NAMALWA (cell line): Measurements from ENCODE around the gene PIAS1.

Experiments
- DNase-seq: peaks from one replicate; pipeline ENCODE4 v3.0.0-alpha.2; 2015; ENCODE audit warnings: low spot score

PIAS1 gene

DNA sequence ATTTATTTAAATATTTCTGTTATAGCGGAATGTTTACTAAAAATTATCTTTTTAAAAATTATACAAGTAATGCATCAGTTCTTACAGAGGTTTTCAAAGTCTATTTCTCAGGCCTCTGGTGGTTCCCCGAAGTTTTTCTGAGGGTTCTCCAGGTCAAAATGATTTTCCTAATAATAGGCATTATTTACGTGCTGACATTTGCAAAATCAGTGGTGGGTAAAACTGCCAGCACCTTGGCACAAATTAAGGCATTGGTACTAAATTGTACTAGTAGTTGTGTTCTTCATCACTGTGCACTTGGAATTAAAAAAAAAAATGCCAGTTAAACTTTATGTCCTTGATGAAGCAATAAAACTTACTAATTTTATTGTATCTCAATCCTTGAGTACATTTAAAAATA, 9.5 kb downstream of the PIAS1 start:
- no peak for DNase-seq

DNA sequence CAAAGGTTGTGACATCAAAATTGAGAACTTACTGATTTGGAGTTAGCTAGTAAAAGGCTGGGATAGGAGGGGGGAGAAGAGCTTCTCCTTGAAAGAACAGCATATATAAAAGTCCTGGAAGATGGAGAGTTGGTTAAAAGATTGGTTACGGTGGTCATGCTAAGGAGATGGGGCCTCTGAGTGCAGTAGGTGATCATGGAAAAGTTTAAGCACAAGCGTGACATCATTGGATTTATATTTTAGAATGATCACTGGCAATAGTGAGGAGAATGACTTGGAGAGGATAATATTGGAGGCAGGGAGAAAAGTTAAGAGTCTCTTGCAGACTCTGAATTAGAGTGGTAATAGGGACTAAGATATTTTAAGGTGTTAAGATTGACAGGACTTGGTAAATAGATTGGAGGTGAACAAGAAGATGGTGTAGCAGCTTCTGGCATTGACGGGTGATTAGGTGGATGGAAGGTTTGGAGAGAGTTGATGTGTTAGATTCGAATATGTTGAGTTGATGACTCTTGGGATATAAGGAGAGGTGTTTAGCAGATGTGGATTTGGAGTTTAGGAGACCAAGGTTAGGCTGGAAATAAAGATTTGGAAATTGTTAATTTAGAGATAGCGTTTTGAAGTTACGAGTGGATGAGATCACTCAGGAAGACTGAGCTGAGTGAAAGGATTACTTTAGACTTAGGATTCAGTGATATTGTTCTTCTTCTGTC, 19.6 kb downstream of the PIAS1 start:
- DNase-seq = no peak

DNA sequence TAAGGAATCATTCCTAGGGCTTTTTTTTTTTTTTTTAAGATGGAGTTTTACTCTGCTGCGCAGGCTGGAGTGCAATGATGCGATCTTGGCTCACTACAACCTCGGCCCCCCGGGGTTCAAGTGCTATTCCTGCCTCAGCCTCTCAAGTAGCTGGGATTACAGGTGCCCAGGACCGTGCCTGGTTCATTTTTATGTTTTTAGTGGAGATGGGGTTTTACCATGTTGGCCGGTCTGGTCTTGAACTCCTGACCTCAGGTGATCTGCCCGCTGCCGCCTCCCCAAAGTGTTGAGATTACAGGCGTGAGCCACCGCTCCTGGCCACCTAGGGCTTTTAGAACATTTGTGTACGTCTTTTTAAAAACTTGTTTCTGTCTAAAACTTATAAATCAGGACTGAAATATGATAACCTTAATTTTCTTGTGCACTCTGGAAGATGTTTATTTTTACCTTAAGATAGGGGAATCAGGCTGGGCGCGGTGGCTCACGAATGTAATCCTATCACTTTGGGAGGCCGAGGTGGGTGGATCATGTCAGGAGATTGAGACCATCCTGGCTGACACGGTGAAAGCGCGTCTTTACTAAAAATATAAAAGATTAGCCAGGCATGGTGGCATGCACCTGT, 21.8 kb downstream of the PIAS1 start:
- no peak for DNase-seq

DNA sequence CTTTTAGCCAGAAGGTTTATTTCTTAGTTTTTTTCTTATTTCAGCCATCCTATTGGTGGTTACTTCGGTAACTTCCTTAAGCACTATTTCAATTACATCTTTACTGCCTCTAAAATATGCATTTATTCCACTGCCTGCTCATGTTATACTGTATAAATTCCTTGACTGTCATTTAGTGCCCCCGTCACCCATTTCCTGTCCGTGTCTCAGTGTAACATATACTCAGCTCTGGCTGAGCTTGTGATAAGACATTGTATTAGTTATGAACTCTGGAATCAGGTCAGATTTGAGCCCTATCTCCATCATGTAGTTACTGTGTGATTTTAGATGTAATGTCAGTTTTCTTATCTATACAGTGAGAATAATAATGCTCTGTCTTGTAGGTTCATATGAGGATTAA, 24.2 kb downstream of the PIAS1 start:
- DNase-seq = no peak

DNA sequence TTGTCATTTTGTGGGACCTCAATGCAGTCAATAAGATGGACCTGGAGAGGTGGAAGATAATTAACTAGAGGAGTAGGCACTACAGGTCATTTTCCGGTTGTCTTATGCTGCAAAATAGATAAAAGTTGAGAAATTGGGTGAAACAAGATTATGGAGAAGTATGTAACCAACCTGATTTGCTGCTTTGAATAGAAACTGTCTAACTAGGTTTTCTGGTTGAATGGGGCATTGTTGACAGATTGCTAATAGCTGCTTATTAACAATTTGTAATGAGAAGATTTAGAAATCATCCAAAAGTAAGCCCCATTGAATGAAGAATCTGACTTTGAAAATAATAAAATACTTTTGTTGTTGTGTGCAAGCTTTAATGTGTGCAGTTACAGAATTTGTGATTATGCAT, 26.2 kb downstream of the PIAS1 start:
- no peak for DNase-seq

DNA sequence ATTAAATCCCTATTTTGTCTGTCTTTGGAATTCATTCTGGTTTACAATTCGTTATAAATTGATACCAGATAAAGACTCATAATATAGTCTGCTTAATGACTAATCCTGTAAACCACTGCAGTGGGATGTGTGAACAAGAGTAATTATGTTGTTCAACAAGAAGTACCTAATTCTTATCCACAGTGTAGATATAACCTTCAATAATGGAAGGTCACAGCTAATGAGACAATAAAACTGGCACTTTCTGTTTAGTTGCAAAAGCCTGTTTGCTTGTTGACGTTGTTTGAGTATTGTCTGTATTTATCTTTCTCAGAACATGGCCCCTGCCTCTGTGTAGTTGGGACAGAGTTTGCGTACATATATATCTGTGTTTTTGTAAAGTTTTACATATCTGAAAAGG, 26.7 kb downstream of the PIAS1 start:
- DNase-seq = no peak

DNA sequence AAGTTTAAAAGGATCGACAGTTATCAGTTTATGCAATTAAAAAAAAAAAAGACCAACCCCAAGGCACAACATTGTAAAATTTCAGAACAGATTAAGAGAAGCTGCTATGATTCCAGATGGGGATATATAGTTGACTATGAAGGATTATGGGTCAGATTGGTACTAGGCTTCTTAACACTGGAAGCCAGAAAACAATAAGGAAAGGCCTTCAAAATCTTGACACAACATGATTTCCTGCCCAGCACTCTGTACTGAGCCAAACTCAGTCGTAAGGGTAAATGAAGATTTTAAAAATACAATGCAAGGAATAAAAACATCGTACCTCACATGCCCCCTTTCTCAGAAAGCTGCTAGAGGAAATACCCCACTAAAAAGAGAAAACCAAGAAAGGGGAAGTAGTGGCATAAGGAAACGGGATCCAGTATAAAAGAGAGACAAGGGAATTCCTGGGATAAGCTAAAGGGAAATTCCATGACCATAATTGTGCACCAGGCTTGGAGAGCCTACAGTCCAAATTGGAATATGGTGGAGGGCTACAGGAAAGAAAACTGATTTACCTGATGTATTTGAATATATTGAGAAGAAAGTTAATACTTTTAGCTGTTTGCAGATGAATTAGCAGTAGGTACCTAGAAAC, 27.9 kb downstream of the PIAS1 start:
- no peak for DNase-seq

DNA sequence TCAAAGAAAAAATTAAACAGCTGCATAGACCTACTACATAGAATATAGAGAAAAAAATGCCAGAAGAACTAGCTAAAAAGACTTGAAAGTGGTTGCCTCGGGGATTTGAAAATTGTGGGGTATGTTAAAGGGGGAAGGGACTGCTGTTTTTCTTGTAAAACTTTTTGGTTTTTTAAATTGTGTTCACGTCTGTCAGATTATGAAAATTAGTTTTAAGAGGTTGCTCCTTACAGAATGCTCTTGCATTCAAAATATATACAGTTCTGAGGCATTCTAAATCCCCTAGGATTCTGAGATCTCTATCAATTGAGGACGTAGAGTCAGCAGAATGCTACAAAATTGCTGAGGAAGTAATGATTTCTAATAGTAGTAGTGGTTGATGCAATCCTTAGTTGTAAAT, 28.6 kb downstream of the PIAS1 start:
- DNase-seq = no peak

DNA sequence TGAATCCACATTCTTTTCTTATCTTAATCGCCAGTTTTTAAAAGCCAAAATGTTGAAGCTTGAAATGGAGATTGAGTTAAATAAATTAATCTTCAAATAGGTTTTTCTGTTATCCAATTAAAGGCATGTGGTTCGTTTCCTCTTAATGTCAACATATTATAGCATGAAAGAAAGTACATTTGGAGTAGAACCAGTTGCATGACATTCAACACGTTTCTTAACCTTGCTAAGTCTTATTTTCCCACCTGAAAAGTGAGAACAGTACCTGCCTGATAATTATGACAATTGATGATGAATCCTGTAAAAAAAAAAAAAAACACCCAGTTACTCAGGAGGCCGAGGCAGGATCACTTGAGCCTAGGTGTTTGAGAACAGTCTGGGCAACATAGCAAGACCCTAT, 29.3 kb downstream of the PIAS1 start:
- DNase-seq = no peak

DNA sequence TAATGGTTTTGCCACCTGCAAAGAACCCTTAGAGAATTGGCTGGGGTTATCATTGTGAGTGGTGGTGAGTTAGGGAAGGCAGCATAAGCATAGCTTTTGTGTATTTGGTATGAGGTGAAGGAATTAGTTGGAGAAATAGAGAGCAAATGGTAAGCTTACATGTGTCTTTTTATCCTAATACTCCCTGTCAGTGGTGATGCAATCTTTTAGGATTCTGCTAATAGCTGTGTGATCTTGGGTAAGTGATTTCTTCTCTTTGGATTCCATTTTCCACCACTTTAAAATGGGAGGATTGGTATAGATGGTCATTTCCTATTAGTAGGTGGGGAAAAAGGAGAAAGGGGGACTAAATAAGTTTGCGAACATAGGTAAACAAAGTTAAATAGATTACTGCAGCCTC, 30.9 kb downstream of the PIAS1 start:
- DNase-seq = no peak

DNA sequence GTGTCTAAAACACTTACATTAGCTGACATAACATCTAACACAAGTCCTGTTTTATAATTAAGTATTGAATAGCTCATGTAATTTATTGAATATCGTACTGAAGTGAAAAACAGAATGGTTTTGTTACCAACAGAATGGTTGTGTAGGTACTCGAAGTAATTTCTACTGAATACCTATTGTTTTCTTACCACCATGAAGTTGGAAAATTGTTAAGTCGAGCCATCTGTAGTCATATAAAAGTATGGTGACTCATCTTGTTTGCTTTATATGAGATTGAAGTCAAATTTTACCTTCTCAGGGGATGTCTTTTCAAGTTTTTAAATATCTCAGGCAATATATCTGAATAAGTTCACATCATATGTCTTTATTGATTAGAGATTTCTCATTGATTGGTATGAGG, 37.6 kb downstream of the PIAS1 start:
- no peak for DNase-seq

DNA sequence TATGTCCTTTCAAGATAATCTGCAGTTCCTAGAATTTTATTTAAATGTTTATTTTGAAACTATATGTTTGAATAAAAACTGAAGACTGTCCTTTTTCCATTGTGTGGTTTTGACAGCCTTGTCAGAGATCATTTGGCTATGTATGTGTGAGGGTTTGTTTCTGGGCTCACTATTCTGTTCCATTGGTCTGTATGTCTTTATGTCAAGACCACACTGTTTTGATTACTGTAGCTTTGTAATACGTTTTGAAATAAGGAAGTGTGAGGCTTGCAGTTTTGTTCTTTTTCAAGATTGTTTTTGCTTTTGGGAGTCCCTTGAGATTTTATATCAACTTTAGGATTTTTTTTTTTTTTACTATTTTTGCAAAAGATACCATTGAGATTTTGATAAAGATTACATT, 42.0 kb downstream of the PIAS1 start:
- DNase-seq = no peak

DNA sequence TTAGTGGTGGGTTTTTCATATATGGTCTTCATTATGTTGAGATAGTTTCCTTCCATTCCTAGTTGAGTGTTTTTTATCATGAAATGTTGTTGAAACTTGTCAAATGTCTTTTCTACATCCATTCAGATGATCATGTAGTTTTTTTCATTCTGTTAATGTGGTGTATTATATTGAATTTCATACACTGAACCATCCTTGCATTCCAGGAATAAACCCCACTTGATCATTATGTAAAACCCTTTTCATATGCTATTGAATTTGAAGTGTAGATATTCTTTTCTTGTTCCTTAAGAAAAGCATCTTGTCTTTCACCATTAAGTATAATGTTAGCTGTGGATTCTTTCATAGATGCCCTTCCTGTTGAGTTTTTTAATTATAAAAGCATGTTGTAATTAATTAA, 42.9 kb downstream of the PIAS1 start:
- DNase-seq = no peak

DNA sequence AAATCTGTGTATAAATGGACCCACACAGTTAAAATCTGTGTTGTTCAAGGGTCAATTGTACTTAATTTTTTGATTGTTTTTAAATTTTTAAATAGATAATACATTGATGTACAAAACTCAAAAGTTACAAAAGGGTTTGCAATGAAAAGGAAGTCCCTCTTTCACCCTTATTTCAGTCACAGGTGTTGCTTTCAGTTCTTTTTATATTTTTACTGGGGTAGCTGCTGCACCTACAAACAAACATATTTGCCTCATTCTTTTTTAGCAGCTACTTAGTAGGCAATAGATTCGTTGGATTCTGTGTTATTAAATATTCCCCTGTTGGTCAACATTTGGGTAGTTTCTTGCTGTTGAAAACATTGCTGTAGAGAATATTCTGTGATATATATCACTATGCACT, 44.4 kb downstream of the PIAS1 start:
- peak; percentile 30 for DNase-seq

DNA sequence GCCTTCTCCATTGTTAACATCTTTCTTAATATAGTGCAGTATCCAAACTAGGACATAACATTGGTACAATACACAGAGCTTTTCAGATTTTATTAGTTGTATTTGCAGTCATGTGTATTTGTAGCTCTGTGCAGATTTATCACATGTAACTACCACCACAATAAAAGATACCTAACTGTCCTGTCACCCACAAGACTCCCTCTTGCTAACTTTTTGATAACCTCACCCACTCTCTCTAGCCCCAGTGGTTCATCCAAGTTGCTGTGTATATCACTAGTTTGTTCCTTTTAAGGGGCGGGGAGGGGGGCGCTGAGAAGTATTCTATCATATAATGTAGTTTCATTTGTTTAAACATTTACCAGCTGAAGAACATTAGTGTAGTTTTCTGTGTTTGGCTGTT, 46.1 kb downstream of the PIAS1 start:
- no peak for DNase-seq

DNA sequence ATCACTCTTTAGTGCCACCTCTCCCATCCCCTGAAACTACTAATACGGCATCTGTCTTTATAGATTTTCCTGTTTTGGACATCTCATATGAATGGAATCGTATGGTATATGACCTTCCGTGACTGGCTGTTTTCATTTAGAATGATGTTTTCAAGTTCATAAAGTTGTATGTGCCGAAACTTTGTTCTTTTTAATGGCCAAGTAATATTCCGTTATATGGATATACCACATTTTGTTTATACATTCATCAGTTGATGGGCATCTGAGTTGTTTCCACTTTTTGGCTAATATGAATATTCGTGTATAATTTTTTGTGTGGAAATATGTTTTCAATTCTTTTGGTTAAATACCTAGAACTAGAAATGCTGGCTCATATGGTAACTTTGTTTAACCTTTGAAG, 49.5 kb downstream of the PIAS1 start:
- DNase-seq = no peak

DNA sequence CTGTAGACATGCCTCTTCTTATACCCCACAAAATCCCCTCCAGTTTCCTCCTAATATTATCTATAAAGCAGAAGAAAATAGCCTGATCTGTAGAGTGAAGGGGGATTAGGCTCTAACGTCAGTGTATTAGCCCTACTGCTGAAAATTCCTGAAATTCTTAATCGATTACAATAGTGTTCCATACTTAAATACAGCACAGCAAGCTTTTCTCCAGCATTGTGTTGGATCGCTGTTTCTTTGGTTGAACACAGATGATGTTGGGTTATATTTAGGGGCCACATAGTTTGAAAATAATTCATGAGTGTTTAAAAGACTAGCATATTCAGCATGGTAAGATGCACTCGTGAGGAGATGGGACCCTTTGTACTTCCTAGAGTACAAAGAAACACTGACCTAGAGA, 52.5 kb downstream of the PIAS1 start:
- no peak for DNase-seq

DNA sequence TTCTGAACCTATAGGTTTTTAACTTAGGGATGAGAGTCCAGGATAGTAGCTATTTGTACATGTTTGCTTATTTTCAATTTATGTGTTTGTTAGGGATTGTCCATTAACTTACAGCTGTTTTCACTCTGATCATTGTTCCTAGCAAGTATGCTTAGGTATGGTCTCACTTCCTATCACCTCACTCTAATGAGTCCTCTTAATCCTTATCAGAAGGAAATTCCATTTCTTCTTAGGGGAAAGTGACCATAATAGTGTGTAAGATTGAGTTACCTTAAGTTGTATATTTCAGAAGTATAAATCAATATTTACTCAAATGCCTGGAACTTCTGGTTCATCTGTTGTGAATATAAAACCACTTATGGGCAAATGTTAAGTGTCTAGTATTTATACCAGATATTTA, 53.0 kb downstream of the PIAS1 start:
- DNase-seq = no peak

DNA sequence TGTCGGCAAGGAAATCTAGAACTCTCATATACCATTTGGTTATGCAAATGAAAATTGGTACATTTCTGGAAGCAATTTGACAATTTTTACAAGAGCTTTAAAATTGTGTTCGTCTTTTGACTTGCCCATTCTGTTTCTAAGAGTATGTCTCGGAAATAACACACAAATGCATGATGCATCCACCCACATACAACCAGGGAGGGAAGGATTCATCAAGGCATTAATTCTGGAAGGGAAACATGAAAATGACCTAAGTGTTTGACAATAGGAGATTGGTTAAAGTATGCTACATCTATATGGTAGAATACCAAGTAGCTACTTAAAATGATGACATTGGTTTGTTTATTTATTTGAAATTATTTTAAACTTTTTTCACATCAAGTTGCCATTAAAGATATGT, 58.6 kb downstream of the PIAS1 start:
- no peak for DNase-seq

DNA sequence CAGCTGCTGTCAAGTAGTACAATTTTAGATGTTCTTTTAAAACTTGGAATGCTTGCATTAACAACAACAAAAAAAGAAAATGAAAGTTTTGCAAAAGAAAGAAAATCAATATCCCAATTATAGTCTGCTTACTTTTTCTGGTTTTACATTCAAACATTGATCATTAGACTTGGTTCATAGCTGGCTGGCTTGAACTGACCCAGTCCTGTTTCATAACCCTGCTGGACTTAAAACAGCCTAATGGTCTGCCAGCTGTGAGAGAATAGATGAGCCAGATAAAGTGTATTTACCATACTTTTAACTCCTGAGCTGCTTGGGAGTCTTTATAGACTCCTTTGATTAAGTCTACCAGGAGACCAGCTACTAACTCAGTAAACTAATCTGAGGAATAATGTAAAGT, 59.2 kb downstream of the PIAS1 start:
- no peak for DNase-seq

DNA sequence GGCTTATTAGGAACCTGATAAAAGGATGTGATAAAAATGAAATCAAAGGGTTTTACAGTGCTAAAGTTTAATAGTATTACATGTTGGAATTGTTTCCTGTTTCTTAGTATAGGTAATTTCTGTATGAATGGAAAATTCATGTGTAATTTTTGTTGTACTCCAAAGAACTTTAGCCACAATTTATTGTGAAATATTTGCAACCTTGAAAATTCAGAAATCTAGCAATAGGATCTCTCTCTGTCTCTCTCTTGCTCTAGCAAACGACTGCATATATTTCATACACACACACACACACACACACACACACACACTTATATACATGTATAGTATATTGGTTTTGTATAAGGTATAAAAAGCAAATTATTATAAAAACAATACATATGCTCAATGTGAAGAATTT, 59.6 kb downstream of the PIAS1 start:
- no peak for DNase-seq

DNA sequence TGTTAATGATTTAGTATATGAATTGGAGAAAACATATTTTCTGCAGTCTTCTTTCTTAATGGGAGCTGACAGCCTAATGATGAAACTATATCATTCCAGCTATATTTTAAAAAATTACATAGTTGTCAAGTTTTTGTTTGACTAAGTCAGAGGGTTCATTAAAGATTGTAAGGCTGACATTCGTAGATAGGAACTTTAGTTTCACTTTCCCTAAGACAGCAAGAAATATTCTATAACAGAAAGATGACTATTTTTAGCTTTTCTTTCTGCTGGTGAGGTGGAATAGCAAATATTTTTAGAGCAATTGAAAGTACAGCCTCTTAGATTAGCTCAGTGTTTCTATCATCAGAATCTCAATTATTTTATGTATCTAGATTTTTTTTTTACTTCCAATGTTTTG, 60.2 kb downstream of the PIAS1 start:
- DNase-seq = peak; percentile 38

DNA sequence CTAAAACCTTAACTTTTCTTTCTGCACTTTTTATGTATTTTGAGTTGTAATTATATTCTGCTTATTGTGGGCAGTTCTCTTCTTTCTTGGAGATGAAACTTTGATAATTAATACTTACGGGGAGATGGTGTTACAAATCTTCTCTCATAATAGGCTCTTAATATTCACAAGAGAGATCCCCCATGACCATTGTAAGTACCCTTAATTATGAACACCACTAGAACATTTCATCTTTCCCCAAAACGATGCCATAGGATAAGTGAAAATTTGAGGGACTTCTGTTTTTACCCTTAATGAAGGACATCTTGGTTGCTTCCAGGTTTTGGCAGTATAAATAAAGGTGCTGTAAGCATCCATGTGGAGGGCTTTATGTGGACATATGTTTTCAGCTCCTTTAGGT, 60.7 kb downstream of the PIAS1 start:
- no peak for DNase-seq

DNA sequence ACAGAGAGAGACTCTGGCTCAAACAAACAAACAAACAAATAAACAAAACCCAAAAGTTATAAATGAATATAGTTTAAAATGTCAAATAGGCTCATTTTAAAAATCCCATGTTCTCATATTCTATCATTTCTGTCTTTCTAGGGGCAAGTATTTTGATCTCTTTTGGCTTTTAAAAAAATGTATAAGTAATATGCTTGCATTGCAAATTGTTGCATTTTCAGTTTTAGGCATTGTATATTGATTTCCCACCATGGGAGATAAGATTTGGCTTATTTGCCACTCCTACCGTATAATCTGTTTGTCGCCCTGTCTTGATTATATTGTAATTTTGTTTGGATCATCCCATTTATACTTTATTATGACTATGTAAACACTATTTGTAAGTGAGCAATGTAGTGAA, 70.6 kb downstream of the PIAS1 start:
- no peak for DNase-seq
